ENCODE measurements around the gene MAP3K7CL.

The MAP3K7CL gene

GRCh38 chr21:29092102-29092959 lies 38.1 kb upstream of the MAP3K7CL start:
- Histone ChIP-seq H3K27me3 (ENCODE audit: insufficient read depth, insufficient read length) (no peaks in the 10 kb centered on the region), H3K9me3 (ENCODE audit: insufficient read depth, low read length) (no peaks in the 10 kb centered on the region), H3K4me3 (ENCODE audit: insufficient read length, low read depth) (no peak overlapping the region), H3K36me3 (ENCODE audit: insufficient read depth, insufficient read length, low read length) (no peaks in the 10 kb centered on the region), H3K4me1 (ENCODE audit: insufficient read depth, insufficient read length) (peaks cover 2% of the 10 kb centered on the region), H3K9ac (ENCODE audit: insufficient read length, low read depth) (no peak overlapping the region)
- no peak for DNase-seq (ENCODE audit: low read depth, low spot score)
- TF ChIP-seq ZNF274 (IDR thresholded peaks at IDR 0.05; ENCODE audit: low read depth, low read length) (no peak), SUZ12 (IDR thresholded peaks at IDR 0.05; ENCODE audit: extremely low read depth, insufficient read depth, insufficient read length) (no peak), YY1 (IDR thresholded peaks at IDR 0.05; ENCODE audit: insufficient read depth, insufficient read length) (no peak)

GRCh38 chr21:29096218-29097015 lies 34.0 kb upstream of the MAP3K7CL start:
- DNase-seq (ENCODE audit: low read depth, low spot score): no peak
- H3K27me3 ChIP-seq (ENCODE audit: insufficient read depth, insufficient read length): no peaks in the 10 kb centered on the region
- H3K36me3 ChIP-seq (ENCODE audit: insufficient read depth, insufficient read length, low read length): no peaks in the 10 kb centered on the region
- H3K9ac ChIP-seq (ENCODE audit: insufficient read length, low read depth): no peak overlapping the region
- no peak for TF ChIP-seq SUZ12 (IDR thresholded peaks at IDR 0.05; ENCODE audit: extremely low read depth, insufficient read depth, insufficient read length)
- TF ChIP-seq ZNF274 (IDR thresholded peaks at IDR 0.05; ENCODE audit: low read depth, low read length): no peak
- no peak for TF ChIP-seq YY1 (IDR thresholded peaks at IDR 0.05; ENCODE audit: insufficient read depth, insufficient read length)
- no peaks in the 10 kb centered on the region for H3K9me3 ChIP-seq (ENCODE audit: insufficient read depth, low read length)
- H3K4me1 ChIP-seq (ENCODE audit: insufficient read depth, insufficient read length): peaks cover 2% of the 10 kb centered on the region
- no peak overlapping the region for H3K4me3 ChIP-seq (ENCODE audit: insufficient read length, low read depth)

- no peak for TF ChIP-seq YY1 (IDR thresholded peaks at IDR 0.05; ENCODE audit: insufficient read depth, insufficient read length)
- TF ChIP-seq ZNF274 (IDR thresholded peaks at IDR 0.05; ENCODE audit: low read depth, low read length): no peak
- TF ChIP-seq SUZ12 (IDR thresholded peaks at IDR 0.05; ENCODE audit: extremely low read depth, insufficient read depth, insufficient read length): no peak
- Histone ChIP-seq H3K4me1 (ENCODE audit: insufficient read depth, insufficient read length) (no peaks in the 10 kb centered on the region), H3K27me3 (ENCODE audit: insufficient read depth, insufficient read length) (no peaks in the 10 kb centered on the region), H3K9me3 (ENCODE audit: insufficient read depth, low read length) (no peaks in the 10 kb centered on the region), H3K4me3 (ENCODE audit: insufficient read length, low read depth) (no peak overlapping the region), H3K36me3 (ENCODE audit: insufficient read depth, insufficient read length, low read length) (no peaks in the 10 kb centered on the region), H3K9ac (ENCODE audit: insufficient read length, low read depth) (no peak overlapping the region)
- DNase-seq (ENCODE audit: low read depth, low spot score): no peak
These were observed 32.3 kb upstream of the MAP3K7CL start for GRCh38 chr21:29098156-29098555.

GRCh38 chr21:29102791-29103257 lies 27.6 kb upstream of the MAP3K7CL start:
- TF ChIP-seq YY1 (IDR thresholded peaks at IDR 0.05; ENCODE audit: insufficient read depth, insufficient read length): no peak
- TF ChIP-seq ZNF274 (IDR thresholded peaks at IDR 0.05; ENCODE audit: low read depth, low read length): no peak
- TF ChIP-seq SUZ12 (IDR thresholded peaks at IDR 0.05; ENCODE audit: extremely low read depth, insufficient read depth, insufficient read length): no peak
- Histone ChIP-seq H3K4me1 (ENCODE audit: insufficient read depth, insufficient read length) (no peaks in the 10 kb centered on the region), H3K9me3 (ENCODE audit: insufficient read depth, low read length) (no peaks in the 10 kb centered on the region; the same call in 1 of the 2 replicates), H3K9ac (ENCODE audit: insufficient read length, low read depth) (no peak overlapping the region), H3K27me3 (ENCODE audit: insufficient read depth, insufficient read length) (no peaks in the 10 kb centered on the region), H3K4me3 (ENCODE audit: insufficient read length, low read depth) (no peak overlapping the region), H3K36me3 (ENCODE audit: insufficient read depth, insufficient read length, low read length) (no peaks in the 10 kb centered on the region)
- no peak for DNase-seq (ENCODE audit: low read depth, low spot score)

GRCh38 chr21:29104239-29104708 lies 26.2 kb upstream of the MAP3K7CL start:
- no peaks in the 10 kb centered on the region; the same call in 1 of the 2 replicates for H3K9me3 ChIP-seq (ENCODE audit: insufficient read depth, low read length)
- no peak for DNase-seq (ENCODE audit: low read depth, low spot score)
- H3K4me1 ChIP-seq (ENCODE audit: insufficient read depth, insufficient read length): no peaks in the 10 kb centered on the region
- no peaks in the 10 kb centered on the region for H3K27me3 ChIP-seq (ENCODE audit: insufficient read depth, insufficient read length)
- TF ChIP-seq ZNF274 (IDR thresholded peaks at IDR 0.05; ENCODE audit: low read depth, low read length) (no peak), YY1 (IDR thresholded peaks at IDR 0.05; ENCODE audit: insufficient read depth, insufficient read length) (no peak), SUZ12 (IDR thresholded peaks at IDR 0.05; ENCODE audit: extremely low read depth, insufficient read depth, insufficient read length) (no peak)
- no peaks in the 10 kb centered on the region for H3K36me3 ChIP-seq (ENCODE audit: insufficient read depth, insufficient read length, low read length)
- no peak overlapping the region for H3K4me3 ChIP-seq (ENCODE audit: insufficient read length, low read depth)
- H3K9ac ChIP-seq (ENCODE audit: insufficient read length, low read depth): no peak overlapping the region

GRCh38 chr21:29105218-29105617 lies 25.2 kb upstream of the MAP3K7CL start:
- Histone ChIP-seq H3K4me1 (ENCODE audit: insufficient read depth, insufficient read length) (no peaks in the 10 kb centered on the region), H3K9me3 (ENCODE audit: insufficient read depth, low read length) (no peaks in the 10 kb centered on the region; the same call in 1 of the 2 replicates), H3K4me3 (ENCODE audit: insufficient read length, low read depth) (no peak overlapping the region), H3K27me3 (ENCODE audit: insufficient read depth, insufficient read length) (no peaks in the 10 kb centered on the region), H3K36me3 (ENCODE audit: insufficient read depth, insufficient read length, low read length) (no peaks in the 10 kb centered on the region), H3K9ac (ENCODE audit: insufficient read length, low read depth) (no peak overlapping the region)
- no peak for DNase-seq (ENCODE audit: low read depth, low spot score)
- TF ChIP-seq ZNF274 (IDR thresholded peaks at IDR 0.05; ENCODE audit: low read depth, low read length) (no peak), SUZ12 (IDR thresholded peaks at IDR 0.05; ENCODE audit: extremely low read depth, insufficient read depth, insufficient read length) (no peak), YY1 (IDR thresholded peaks at IDR 0.05; ENCODE audit: insufficient read depth, insufficient read length) (no peak)

Data from NT2/D1 (cell line).